Fibroblast of lung (primary cell): ENCODE measurements around the gene HACD2. TPM values are rescaled to one million over a fixed set of nuclear protein-coding genes. Genes with fewer than 3 reads are reported as not detected.

Experiments used
- DNase-seq, 2 donors: peaks; one replicate each; pipeline versions ENCODE4 v3.0.0 to v3.0.0-alpha.2; 2010; ENCODE audit warnings: low read depth in 2 of 2
- H2AFZ ChIP-seq: 2 replicates; pipeline ENCODE4 v1.5.1; 2012; ENCODE audit warnings: low read length, control low read depth, inconsistent platforms
- H3K27ac ChIP-seq: 2 replicates; pipeline ENCODE4 v1.5.1; 2011; ENCODE audit warnings: low read length, control low read depth; ENCODE audit not compliant: insufficient read depth
- H3K27me3 ChIP-seq: 2 replicates; pipeline ENCODE4 v1.5.1; 2011; ENCODE audit warnings: mild to moderate bottlenecking, low read length; ENCODE audit not compliant: control insufficient read depth, insufficient read depth
- H3K36me3 ChIP-seq: 2 replicates; pipeline ENCODE4 v1.5.1; 2011; ENCODE audit warnings: low read length; ENCODE audit not compliant: control insufficient read depth, insufficient read depth
- H3K4me1 ChIP-seq: 2 replicates; pipeline ENCODE4 v1.5.1; 2011; ENCODE audit warnings: low read length; ENCODE audit not compliant: control insufficient read depth, insufficient read depth; ENCODE audit errors: extremely low read depth
- H3K4me2 ChIP-seq: 2 replicates; pipeline ENCODE4 v1.5.1; 2011; ENCODE audit warnings: low read length, control low read depth; ENCODE audit not compliant: insufficient read depth; ENCODE audit errors: extremely low read depth
- H3K4me3 ChIP-seq, 4 experiments: fragments of 200-600 bp in 1 of 4; sonication (generic) in 1 of 4; replicated peaks in 1 of 4; 2 replicates each; pipeline ENCODE4 v1.5.1; 2011 to 2016; ENCODE audit warnings: low read length in 4 of 4, low read depth in 3 of 4, mild to moderate bottlenecking in 3 of 4, control low read depth in 2 of 4, inconsistent platforms in 1 of 4, mixed read lengths in 1 of 4; ENCODE audit not compliant: insufficient read depth in 1 of 4; ENCODE audit errors: control extremely low read depth in 1 of 4
- H3K79me2 ChIP-seq: 2 replicates; pipeline ENCODE4 v1.5.1; 2012; ENCODE audit warnings: mild to moderate bottlenecking, low read length, inconsistent platforms; ENCODE audit not compliant: control insufficient read depth, insufficient read depth
- H3K9ac ChIP-seq: 2 replicates; pipeline ENCODE4 v1.5.1; 2011; ENCODE audit warnings: mild to moderate bottlenecking, low read length, control low read depth; ENCODE audit not compliant: insufficient read depth
- H3K9me3 ChIP-seq: 2 replicates; pipeline ENCODE4 v1.5.1; 2012; ENCODE audit warnings: low read depth, low read length; ENCODE audit not compliant: control insufficient read depth, insufficient read depth
- H4K20me1 ChIP-seq: 2 replicates; pipeline ENCODE4 v1.5.1; 2011; ENCODE audit warnings: low read length; ENCODE audit not compliant: control insufficient read depth, insufficient read depth; ENCODE audit errors: extremely low read depth
- EZH2 ChIP-seq: IDR thresholded peaks from 2 replicates; pipeline ENCODE4 v1.5.1; 2012; ENCODE audit warnings: low read length, control low read depth, mild to moderate bottlenecking; ENCODE audit errors: missing control alignments
- polyA plus RNA-seq, 2 donors: library from polyadenylated mRNA; depleted of rRNA in 1 of 2; stranded (reverse) in 1 of 2; unstranded in 1 of 2; fragments of >200 nt; gene quantifications; 2 replicates each; pipeline ENCODE4 v1.2.1, GENCODE V29; 2011 to 2012; ENCODE audit warnings: missing spikeins in 1 of 2
- total RNA-seq: library from RNA; depleted of rRNA; stranded (reverse); fragments of >200 nt; gene quantifications from 2 replicates; pipeline ENCODE4 v1.2.1, GENCODE V29; 2014
- TF ChIP-seq, protein P1 (sequence below), 2 donors: IDR thresholded peaks in 1 of 2; conservative IDR thresholded peaks in 1 of 2; 1 replicate in 1 of 2; 2 replicates in 1 of 2; pipeline ENCODE4 v1.5.1; 2011 to 2012; ENCODE audit warnings: low read length in 2 of 2, control low read depth in 1 of 2, inconsistent platforms in 1 of 2, low read depth in 1 of 2, mild to moderate bottlenecking in 1 of 2

The HACD2 gene
- total and polyA plus RNA-seq, 2 donors (not counting 1 experiment from before 2014, with no cell fraction given) = 22.0 to 48.7 TPM

DNA sequence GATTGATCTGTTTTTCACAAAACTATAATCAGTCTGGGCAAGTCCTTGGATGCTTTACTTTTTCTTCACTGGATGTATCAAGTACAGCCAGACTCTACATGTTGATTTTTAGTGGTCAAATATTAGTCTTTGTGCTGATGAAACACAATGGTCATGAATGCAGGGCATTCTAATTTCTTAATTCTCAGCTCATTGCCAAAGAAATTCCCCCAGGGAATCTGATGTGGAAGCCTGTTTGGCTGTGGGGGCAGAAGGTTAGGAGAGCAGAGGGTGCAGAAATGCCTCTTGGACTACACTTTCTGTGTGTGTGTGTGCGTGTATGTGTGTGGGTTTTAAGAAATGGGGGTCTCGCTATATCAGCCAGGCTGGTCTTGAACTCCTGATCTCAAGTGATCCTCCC is 48.7 kb upstream of the HACD2 start:
- Histone ChIP-seq H3K27me3 (no peaks in the 10 kb centered on the region), H3K36me3 (peaks cover 50% of the 10 kb centered on the region), H3K9me3 (no peaks in the 10 kb centered on the region), H3K4me2 (no peak overlapping the region), H3K4me1 (peaks cover 19% of the 10 kb centered on the region), H3K4me3 (no peak overlapping the region), H3K27ac (peak overlapping the region; percentile 35), H2AFZ (no peak overlapping the region), H4K20me1 (no peaks in the 10 kb centered on the region), H3K9ac (no peak overlapping the region), H3K79me2 (no peaks in the 10 kb centered on the region)
- peak in 1 of 2 donors; percentile 81 for DNase-seq
- TF ChIP-seq, protein P1, sequence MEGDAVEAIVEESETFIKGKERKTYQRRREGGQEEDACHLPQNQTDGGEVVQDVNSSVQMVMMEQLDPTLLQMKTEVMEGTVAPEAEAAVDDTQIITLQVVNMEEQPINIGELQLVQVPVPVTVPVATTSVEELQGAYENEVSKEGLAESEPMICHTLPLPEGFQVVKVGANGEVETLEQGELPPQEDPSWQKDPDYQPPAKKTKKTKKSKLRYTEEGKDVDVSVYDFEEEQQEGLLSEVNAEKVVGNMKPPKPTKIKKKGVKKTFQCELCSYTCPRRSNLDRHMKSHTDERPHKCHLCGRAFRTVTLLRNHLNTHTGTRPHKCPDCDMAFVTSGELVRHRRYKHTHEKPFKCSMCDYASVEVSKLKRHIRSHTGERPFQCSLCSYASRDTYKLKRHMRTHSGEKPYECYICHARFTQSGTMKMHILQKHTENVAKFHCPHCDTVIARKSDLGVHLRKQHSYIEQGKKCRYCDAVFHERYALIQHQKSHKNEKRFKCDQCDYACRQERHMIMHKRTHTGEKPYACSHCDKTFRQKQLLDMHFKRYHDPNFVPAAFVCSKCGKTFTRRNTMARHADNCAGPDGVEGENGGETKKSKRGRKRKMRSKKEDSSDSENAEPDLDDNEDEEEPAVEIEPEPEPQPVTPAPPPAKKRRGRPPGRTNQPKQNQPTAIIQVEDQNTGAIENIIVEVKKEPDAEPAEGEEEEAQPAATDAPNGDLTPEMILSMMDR (conservative IDR thresholded peaks at IDR 0.05 in 1 of 2, IDR thresholded peaks at IDR 0.05 in 1 of 2; ENCODE audit: low read depth in 1 of 2, low read length in 2 of 2) = no peak
- no peak for TF ChIP-seq EZH2

DNA sequence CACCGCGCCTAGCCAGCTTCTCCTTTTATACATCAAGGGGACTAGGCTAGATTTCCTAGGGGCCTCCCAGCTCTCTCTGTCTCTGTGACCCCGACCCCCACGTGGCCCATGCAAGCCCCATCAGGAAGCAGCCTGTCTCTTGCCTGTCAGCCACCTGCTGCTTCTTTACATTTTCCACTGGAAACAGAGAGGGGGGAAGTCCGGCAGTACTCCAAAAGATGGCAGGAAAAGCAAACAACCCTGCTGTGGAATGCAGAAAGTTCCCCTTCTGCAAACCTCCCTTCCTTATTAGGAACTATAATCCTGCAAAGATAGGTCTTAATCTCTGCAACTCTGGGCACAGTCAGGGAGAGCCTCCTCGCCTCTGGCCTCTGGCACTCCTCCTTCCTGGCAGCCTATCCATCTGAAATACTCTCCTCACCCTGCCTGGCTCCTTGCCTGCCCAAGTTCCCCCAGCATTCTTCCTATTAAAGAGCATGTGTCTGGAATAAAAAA is 47.4 kb upstream of the HACD2 start:
- no peak overlapping the region for H3K9ac ChIP-seq
- no peak overlapping the region for H3K27ac ChIP-seq
- no peaks in the 10 kb centered on the region for H3K27me3 ChIP-seq
- H3K4me3 ChIP-seq = no peak overlapping the region
- H3K4me1 ChIP-seq = peaks cover 19% of the 10 kb centered on the region
- H3K79me2 ChIP-seq = no peaks in the 10 kb centered on the region
- peak; percentile 48 to 89 for DNase-seq
- H3K9me3 ChIP-seq = no peaks in the 10 kb centered on the region
- no peak overlapping the region for H3K4me2 ChIP-seq
- no peak overlapping the region for H2AFZ ChIP-seq
- H4K20me1 ChIP-seq = no peaks in the 10 kb centered on the region
- TF ChIP-seq, protein P1 (conservative IDR thresholded peaks at IDR 0.05 in 1 of 2, IDR thresholded peaks at IDR 0.05 in 1 of 2; ENCODE audit: low read depth in 1 of 2, low read length in 2 of 2) = no peak
- no peak for TF ChIP-seq EZH2
- H3K36me3 ChIP-seq = peaks cover 49% of the 10 kb centered on the region

DNA sequence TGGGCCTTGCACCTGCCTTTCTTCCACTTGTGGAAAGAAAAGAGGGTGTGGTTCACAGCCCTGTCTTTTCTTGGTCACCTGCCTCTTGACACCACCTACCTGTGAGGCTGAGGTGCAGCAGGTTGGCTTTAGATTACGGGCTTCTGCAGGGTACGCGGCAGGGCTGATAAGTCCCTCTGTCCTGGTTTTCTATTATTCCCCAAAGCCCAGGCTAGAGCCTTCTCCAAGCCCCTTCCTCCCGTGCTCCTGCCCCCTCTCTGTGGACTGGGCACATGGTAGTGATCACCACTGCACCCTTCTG is 44.8 kb upstream of the HACD2 start:
- H3K4me3 ChIP-seq = no peak overlapping the region
- H3K27ac ChIP-seq = no peak overlapping the region
- H3K4me2 ChIP-seq = no peak overlapping the region
- H3K27me3 ChIP-seq = no peaks in the 10 kb centered on the region
- no peak overlapping the region for H2AFZ ChIP-seq
- peaks cover 14% of the 10 kb centered on the region for H3K4me1 ChIP-seq
- H3K9ac ChIP-seq = no peak overlapping the region
- no peak for DNase-seq
- no peaks in the 10 kb centered on the region for H3K9me3 ChIP-seq
- peaks cover 56% of the 10 kb centered on the region for H3K36me3 ChIP-seq
- no peak for TF ChIP-seq EZH2
- TF ChIP-seq, protein P1 (conservative IDR thresholded peaks at IDR 0.05 in 1 of 2, IDR thresholded peaks at IDR 0.05 in 1 of 2; ENCODE audit: low read depth in 1 of 2, low read length in 2 of 2) = no peak
- H3K79me2 ChIP-seq = no peaks in the 10 kb centered on the region
- H4K20me1 ChIP-seq = no peaks in the 10 kb centered on the region
